Mesenchymal stem cell (in vitro differentiated cells and primary cell): ENCODE measurements around the gene SPEG.

ENCODE experiments used
- DNase-seq: peaks from one replicate; pipeline ENCODE4 v3.0.0-alpha.2; 2013
- H2AFZ ChIP-seq: one replicate; pipeline ENCODE4 v1.6.1; 2013; ENCODE audit warnings: low read depth, mild to moderate bottlenecking, control low read depth, inconsistent platforms, low read length, moderate library complexity
- H2AK5ac ChIP-seq: 2 replicates; pipeline ENCODE4 v1.6.1; 2013; ENCODE audit warnings: low read length, moderate library complexity, mild to moderate bottlenecking, inconsistent platforms; ENCODE audit not compliant: severe bottlenecking
- H2BK120ac ChIP-seq: one replicate; pipeline ENCODE4 v1.6.1; 2013; ENCODE audit warnings: low read depth, mild to moderate bottlenecking, inconsistent platforms, low read length, moderate library complexity
- H2BK12ac ChIP-seq, 2 experiments: one replicate each; pipeline ENCODE4 v1.6.1; 2013; ENCODE audit warnings: inconsistent platforms in 2 of 2, low read length in 2 of 2, mild to moderate bottlenecking in 2 of 2, moderate library complexity in 2 of 2, control low read depth in 1 of 2
- H2BK15ac ChIP-seq: one replicate; pipeline ENCODE4 v1.6.1; 2013; ENCODE audit warnings: mild to moderate bottlenecking, low read depth, inconsistent platforms; ENCODE audit not compliant: poor library complexity, severe bottlenecking
- H2BK5ac ChIP-seq: 2 replicates; pipeline ENCODE4 v1.6.1; 2013; ENCODE audit warnings: low read depth, mild to moderate bottlenecking, low read length, control low read depth, inconsistent platforms; ENCODE audit not compliant: poor library complexity, severe bottlenecking
- H3K14ac ChIP-seq, 2 experiments: one replicate each; pipeline ENCODE4 v1.6.1; 2013; ENCODE audit warnings: inconsistent platforms in 2 of 2, low read length in 2 of 2, control low read depth in 1 of 2, mild to moderate bottlenecking in 1 of 2, moderate library complexity in 1 of 2
- H3K18ac ChIP-seq, 2 experiments: one replicate each; pipeline ENCODE4 v1.6.1; 2013; ENCODE audit warnings: inconsistent platforms in 2 of 2, low read length in 2 of 2, control low read depth in 1 of 2, low read depth in 1 of 2, mild to moderate bottlenecking in 1 of 2
- H3K23ac ChIP-seq, 2 experiments: one replicate each; pipeline ENCODE4 v1.6.1; 2013; ENCODE audit warnings: inconsistent platforms in 2 of 2, low read length in 2 of 2, mild to moderate bottlenecking in 2 of 2, moderate library complexity in 2 of 2, control low read depth in 1 of 2
- H3K27ac ChIP-seq: 2 replicates; pipeline ENCODE4 v1.5.1; 2013; ENCODE audit warnings: mild to moderate bottlenecking, moderate library complexity, low read length, control low read depth, inconsistent platforms; ENCODE audit not compliant: poor library complexity, severe bottlenecking
- H3K27me3 ChIP-seq, 2 experiments: 2 replicates each; pipeline versions ENCODE4 v1.6.1 to v1.7.0; 2013; ENCODE audit warnings: low read length in 2 of 2, mild to moderate bottlenecking in 2 of 2, moderate library complexity in 2 of 2, control low read depth in 1 of 2, inconsistent platforms in 1 of 2; ENCODE audit not compliant: control insufficient read depth in 1 of 2, insufficient read depth in 1 of 2
- H3K36me3 ChIP-seq, 2 experiments: 2 replicates each; pipeline versions ENCODE4 v1.6.1 to v1.7.0; 2013; ENCODE audit warnings: low read length in 2 of 2, control low read depth in 1 of 2, inconsistent platforms in 1 of 2, low read depth in 1 of 2, mild to moderate bottlenecking in 1 of 2; ENCODE audit not compliant: insufficient read depth in 2 of 2, control insufficient read depth in 1 of 2
- H3K4ac ChIP-seq, 2 experiments: one replicate each; pipeline ENCODE4 v1.6.1; 2013; ENCODE audit warnings: inconsistent platforms in 2 of 2, low read length in 2 of 2, mild to moderate bottlenecking in 2 of 2, moderate library complexity in 2 of 2, control low read depth in 1 of 2, low read depth in 1 of 2
- H3K4me1 ChIP-seq: 2 replicates; pipeline ENCODE4 v1.6.1; 2013; ENCODE audit warnings: low read depth, low read length, control low read depth; ENCODE audit not compliant: control insufficient read depth, insufficient read depth
- H3K4me2 ChIP-seq: 2 replicates; pipeline ENCODE4 v1.6.1; 2013; ENCODE audit warnings: low read length, mild to moderate bottlenecking, inconsistent platforms; ENCODE audit not compliant: poor library complexity, severe bottlenecking
- H3K4me3 ChIP-seq, 2 experiments: 2 replicates each; pipeline versions ENCODE4 v1.5.1 to v1.7.0; 2013; ENCODE audit warnings: low read length in 2 of 2, mild to moderate bottlenecking in 2 of 2, control low read depth in 1 of 2, low read depth in 1 of 2; ENCODE audit not compliant: insufficient read depth in 1 of 2
- H3K79me1 ChIP-seq: replicated peaks from 2 replicates; pipeline ENCODE4 v1.6.1; 2013; ENCODE audit warnings: mild to moderate bottlenecking, control low read depth, low read length, inconsistent platforms; ENCODE audit not compliant: poor library complexity, severe bottlenecking
- H3K9ac ChIP-seq: 2 replicates; pipeline ENCODE4 v1.7.0; 2013; ENCODE audit warnings: mild to moderate bottlenecking, low read length, moderate library complexity
- H3K9me3 ChIP-seq: 2 replicates; pipeline ENCODE4 v1.7.0; 2013; ENCODE audit warnings: mild to moderate bottlenecking, low read length; ENCODE audit not compliant: control insufficient read depth
- H4K8ac ChIP-seq: one replicate; pipeline ENCODE4 v1.6.1; 2013; ENCODE audit warnings: inconsistent platforms, mild to moderate bottlenecking, low read length, moderate library complexity
- H4K91ac ChIP-seq: one replicate; pipeline ENCODE4 v1.6.1; 2013; ENCODE audit warnings: mild to moderate bottlenecking, low read length, inconsistent platforms
- WGBS: methylation state at CpG from one replicate; pipeline ENCODE4 v1.1.7; 2013; ENCODE audit warnings: mixed read lengths; 5-methylcytosine and 5-hydroxymethylcytosine counted together

SPEG gene

GRCh38 chr2:219511547-219512325 lies 77.1 kb downstream of the SPEG start:
- Histone ChIP-seq H3K36me3 (peaks cover 4 to 18% of the 10 kb centered on the region in 2 experiments), H3K4ac (no peak overlapping the region), H3K9ac (no peak overlapping the region), H2AK5ac (no peak overlapping the region), H3K23ac (no peak overlapping the region), H3K4me1 (peaks cover 33% of the 10 kb centered on the region), H2AFZ (no peak overlapping the region), H3K4me3 (no peak overlapping the region), H4K8ac (no peak overlapping the region), H3K79me1 (no peaks in the 10 kb centered on the region), H2BK12ac (no peak overlapping the region), H3K4me2 (no peak overlapping the region), H2BK15ac (no peak overlapping the region), H3K9me3 (no peaks in the 10 kb centered on the region), H4K91ac (no peak overlapping the region), H3K27me3 (peaks cover 63 to 66% of the 10 kb centered on the region in 2 experiments), H2BK120ac (no peak overlapping the region), H3K14ac (no peak overlapping the region), H2BK5ac (no peak overlapping the region), H3K18ac (no peak overlapping the region), H3K27ac (no peak overlapping the region)
- no peak for DNase-seq
- 74% methylated on average over 11 of the region's 15 CpGs for whole genome bisulfite sequencing

DNA sequence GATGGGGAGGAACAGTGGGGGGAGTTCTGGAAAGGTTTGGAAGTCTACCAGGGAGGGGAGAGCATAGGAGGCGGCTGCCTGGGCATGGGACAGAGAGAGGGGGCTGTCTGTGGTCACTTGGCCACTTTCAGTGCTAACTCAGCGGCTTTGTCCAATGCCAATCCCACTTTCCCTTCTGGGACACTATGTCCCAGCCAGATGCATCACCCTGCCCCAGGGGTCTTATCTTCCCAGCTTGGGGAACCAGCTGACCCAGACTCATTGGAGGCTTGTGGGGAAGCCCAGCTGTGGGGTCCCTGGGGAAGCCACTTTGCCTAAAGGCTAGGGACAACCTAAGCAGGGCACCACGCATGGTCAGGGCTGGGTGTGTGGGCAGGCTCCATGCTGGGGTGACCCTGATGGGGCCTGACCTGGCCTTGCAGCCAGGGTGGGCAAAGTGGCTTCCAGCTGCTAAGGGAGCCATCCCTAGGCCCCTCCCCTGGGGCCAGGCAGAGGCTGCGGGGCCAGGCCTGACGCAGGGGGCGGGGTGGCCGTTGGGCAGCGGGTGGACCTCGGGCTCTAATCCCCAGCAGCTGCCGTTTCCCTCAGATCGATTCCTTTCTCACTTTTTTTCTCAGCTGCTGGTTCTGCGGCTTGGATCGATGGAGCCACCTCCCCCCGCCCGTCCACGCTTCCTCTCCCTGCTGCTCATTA lies 78.0 kb downstream of the SPEG start:
- no peaks in the 10 kb centered on the region for H3K79me1 ChIP-seq
- H2BK5ac ChIP-seq, result no peak overlapping the region
- peaks cover 33% of the 10 kb centered on the region for H3K4me1 ChIP-seq
- H3K4me3 ChIP-seq, result no peak overlapping the region
- H2AFZ ChIP-seq, result no peak overlapping the region
- H3K4me2 ChIP-seq, result no peak overlapping the region
- no peak overlapping the region for H2BK15ac ChIP-seq
- H2BK12ac ChIP-seq, result no peak overlapping the region
- H3K27ac ChIP-seq, result no peak overlapping the region
- no peak overlapping the region for H4K91ac ChIP-seq
- no peak overlapping the region for H2AK5ac ChIP-seq
- no peak overlapping the region for H4K8ac ChIP-seq
- peak overlapping the region in 1 of 2 experiments; percentile 31 for H3K14ac ChIP-seq
- no peak overlapping the region for H3K4ac ChIP-seq
- no peak overlapping the region for H3K23ac ChIP-seq
- no peak overlapping the region for H2BK120ac ChIP-seq
- no peak overlapping the region for H3K18ac ChIP-seq
- 23% methylated on average over 15 of the region's 16 CpGs for WGBS
- H3K36me3 ChIP-seq, result peaks cover 0 to 9% of the 10 kb centered on the region in 2 experiments
- no peaks in the 10 kb centered on the region for H3K9me3 ChIP-seq
- no peak for DNase-seq
- no peak overlapping the region for H3K9ac ChIP-seq
- peaks cover 66 to 75% of the 10 kb centered on the region in 2 experiments for H3K27me3 ChIP-seq

DNA sequence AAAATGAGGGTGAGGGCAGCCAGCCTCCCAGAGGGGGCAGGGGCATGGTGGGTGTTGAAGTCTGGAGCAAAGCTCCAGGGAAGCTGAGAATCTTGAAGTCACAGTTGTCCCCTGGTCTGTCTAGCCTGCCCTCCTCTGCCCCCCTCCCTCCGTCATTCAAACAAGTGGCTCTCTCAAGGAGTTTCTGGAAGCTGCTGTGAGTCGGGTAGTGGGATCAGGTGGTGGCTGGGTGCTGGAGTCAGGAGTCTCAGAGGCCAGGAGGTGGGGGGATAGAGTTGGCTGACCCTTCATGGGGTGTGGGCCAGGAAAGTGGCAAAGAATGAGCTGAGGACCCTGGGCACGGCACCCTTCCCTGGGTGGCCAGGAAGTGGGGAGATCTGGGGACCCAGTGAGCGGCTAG lies 79.1 kb downstream of the SPEG start:
- Histone ChIP-seq H3K4me2 (peak overlapping the region; percentile 51), H3K79me1 (no peaks in the 10 kb centered on the region)
- 44% methylated on average over 3 of the region's 4 CpGs for WGBS

DNA sequence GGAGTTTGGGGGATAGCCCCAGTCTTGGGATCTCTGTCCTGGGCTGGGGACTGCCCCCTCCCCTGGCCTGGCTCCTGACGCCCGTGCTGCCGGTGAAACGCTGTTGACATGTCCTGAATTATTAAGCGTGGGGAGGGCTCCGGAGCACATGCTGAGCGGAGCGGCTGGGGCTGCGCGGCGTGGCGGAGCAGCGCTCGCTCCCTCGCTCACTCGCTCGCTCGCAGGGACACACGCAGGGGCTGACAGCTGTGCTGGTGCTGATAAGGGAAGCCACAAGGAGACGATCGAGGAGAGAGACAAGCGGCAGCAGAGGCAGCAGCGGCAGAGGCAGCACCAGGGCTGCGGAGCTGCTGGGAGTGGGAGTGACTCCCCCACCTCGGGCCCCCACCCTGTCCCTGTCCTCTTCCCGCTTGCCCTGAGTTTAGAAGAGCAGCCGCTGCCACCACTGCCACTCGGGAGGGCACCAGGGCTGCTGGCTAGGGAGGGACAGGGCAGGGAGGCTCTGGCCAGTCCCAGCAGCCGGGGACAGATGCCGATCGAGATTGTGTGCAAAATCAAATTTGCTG lies 79.6 kb downstream of the SPEG start, which contains the start of gene ASIC4:
ASIC4 (plus strand) TSS at position 287 of the 566 bp plus-strand sequence; CDS start at position 530, 243 bp downstream.
- peak within 1 kb of the TSS; percentile 51 for H3K4me2 ChIP-seq
- H3K9ac ChIP-seq, result no peak within 1 kb of the TSS
- H3K4ac ChIP-seq, result no peak within 1 kb of the TSS
- no peak within 1 kb of the TSS for H2BK15ac ChIP-seq
- no peak within 1 kb of the TSS for H2AK5ac ChIP-seq
- peak within 1 kb of the TSS in 1 of 2 experiments; percentile 59 for H3K18ac ChIP-seq
- H2BK5ac ChIP-seq, result no peak within 1 kb of the TSS
- no peaks in the 10 kb centered on the region for H3K9me3 ChIP-seq
- no peak within 1 kb of the TSS for H2BK12ac ChIP-seq
- H3K4me3 ChIP-seq, result no peak within 1 kb of the TSS
- no peak within 1 kb of the TSS for H3K14ac ChIP-seq
- H3K36me3 ChIP-seq, result peaks cover 0 to 4% of the 10 kb centered on the region in 2 experiments
- H4K91ac ChIP-seq, result no peak within 1 kb of the TSS
- H3K79me1 ChIP-seq, result no peaks in the 10 kb centered on the region
- peak within 1 kb of the TSS; percentile 47 for H2AFZ ChIP-seq
- no peak within 1 kb of the TSS for H3K27ac ChIP-seq
- peak; percentile 46 for DNase-seq
- 20% methylated on average over 25 of the region's 31 CpGs for WGBS
- peaks cover 27% of the 10 kb centered on the region for H3K4me1 ChIP-seq
- peaks cover 70 to 80% of the 10 kb centered on the region in 2 experiments for H3K27me3 ChIP-seq
- no peak within 1 kb of the TSS for H4K8ac ChIP-seq
- H2BK120ac ChIP-seq, result no peak within 1 kb of the TSS
- peak within 1 kb of the TSS in 1 of 2 experiments; percentile 73 for H3K23ac ChIP-seq

More for the DNA sequence above, 79.1 kb downstream of the SPEG start:
- DNase-seq, result no peak
- Histone ChIP-seq H2BK120ac (no peak overlapping the region), H3K27ac (no peak overlapping the region), H2AK5ac (no peak overlapping the region), H3K27me3 (peaks cover 70 to 80% of the 10 kb centered on the region in 2 experiments), H4K91ac (no peak overlapping the region), H2BK15ac (no peak overlapping the region), H3K9me3 (no peaks in the 10 kb centered on the region), H3K23ac (no peak overlapping the region), H3K14ac (no peak overlapping the region), H2BK5ac (no peak overlapping the region), H3K18ac (no peak overlapping the region), H3K36me3 (peaks cover 0 to 4% of the 10 kb centered on the region in 2 experiments), H4K8ac (no peak overlapping the region), H3K4ac (no peak overlapping the region), H2AFZ (no peak overlapping the region), H3K4me1 (peaks cover 32% of the 10 kb centered on the region), H3K9ac (no peak overlapping the region), H3K4me3 (no peak overlapping the region), H2BK12ac (no peak overlapping the region)
